Measurements from ENCODE around the gene GRK5. TPM values are rescaled to one million over a fixed set of nuclear protein-coding genes. Genes with fewer than 3 reads are reported as not detected.

GRK5 gene
- total RNA-seq, 1 experiment from 2014 or later = 4.5 TPM

- H3K4me3 ChIP-seq (ENCODE audit: low read length) = no peak overlapping the region
- no peaks in the 10 kb centered on the region for H3K79me2 ChIP-seq (ENCODE audit: low read length)
- H3K4me2 ChIP-seq (ENCODE audit: low read length) = no peak overlapping the region
- H3K9me3 ChIP-seq (ENCODE audit: low read length) = no peaks in the 10 kb centered on the region
- H3K27me3 ChIP-seq (ENCODE audit: low read length) = no peaks in the 10 kb centered on the region
- CTCF ChIA-PET = no interaction called here
- ATAC-seq (no peak), DNase-seq (no peak)
- H2AFZ ChIP-seq (ENCODE audit: low read length) = no peak overlapping the region
- no peak overlapping the region for H3K9ac ChIP-seq (ENCODE audit: low read length)
- no peaks in the 10 kb centered on the region for H3F3A ChIP-seq (ENCODE audit: low read length, unreplicated experiment)
- TF ChIP-seq EZH2phosphoT487 (IDR thresholded peaks at IDR 0.05; ENCODE audit: borderline replicate concordance, low read length) (no peak), EZH2 (IDR thresholded peaks at IDR 0.05; ENCODE audit: low read length, unreplicated experiment) (no peak)
- TF ChIP-seq, protein P1, sequence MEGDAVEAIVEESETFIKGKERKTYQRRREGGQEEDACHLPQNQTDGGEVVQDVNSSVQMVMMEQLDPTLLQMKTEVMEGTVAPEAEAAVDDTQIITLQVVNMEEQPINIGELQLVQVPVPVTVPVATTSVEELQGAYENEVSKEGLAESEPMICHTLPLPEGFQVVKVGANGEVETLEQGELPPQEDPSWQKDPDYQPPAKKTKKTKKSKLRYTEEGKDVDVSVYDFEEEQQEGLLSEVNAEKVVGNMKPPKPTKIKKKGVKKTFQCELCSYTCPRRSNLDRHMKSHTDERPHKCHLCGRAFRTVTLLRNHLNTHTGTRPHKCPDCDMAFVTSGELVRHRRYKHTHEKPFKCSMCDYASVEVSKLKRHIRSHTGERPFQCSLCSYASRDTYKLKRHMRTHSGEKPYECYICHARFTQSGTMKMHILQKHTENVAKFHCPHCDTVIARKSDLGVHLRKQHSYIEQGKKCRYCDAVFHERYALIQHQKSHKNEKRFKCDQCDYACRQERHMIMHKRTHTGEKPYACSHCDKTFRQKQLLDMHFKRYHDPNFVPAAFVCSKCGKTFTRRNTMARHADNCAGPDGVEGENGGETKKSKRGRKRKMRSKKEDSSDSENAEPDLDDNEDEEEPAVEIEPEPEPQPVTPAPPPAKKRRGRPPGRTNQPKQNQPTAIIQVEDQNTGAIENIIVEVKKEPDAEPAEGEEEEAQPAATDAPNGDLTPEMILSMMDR (conservative IDR thresholded peaks at IDR 0.05; ENCODE audit: low read depth, low read length) = no peak
- no peak overlapping the region for H3K27ac ChIP-seq (ENCODE audit: low read length)
- no TSS peak for BruUV-seq (replicated peaks)
- intact Hi-C loops (cut with micrococcal nuclease) = no loop called here
- no peaks in the 10 kb centered on the region for H3K36me3 ChIP-seq (ENCODE audit: low read depth, low read length)
- no peaks in the 10 kb centered on the region for H3K9me2 ChIP-seq (replicated peaks; ENCODE audit: low read length)
- H3K4me1 ChIP-seq (ENCODE audit: insufficient read depth, low read length) = no peaks in the 10 kb centered on the region; the same call in 1 of the 2 replicates
- POLR2A ChIA-PET (ENCODE audit: unreplicated experiment) = no interaction called here
- H4K20me1 ChIP-seq (ENCODE audit: low read length) = no peaks in the 10 kb centered on the region
These were observed 166.1 kb downstream of the GRK5 start for GRCh38 chr10:119373294-119374102.

DNA sequence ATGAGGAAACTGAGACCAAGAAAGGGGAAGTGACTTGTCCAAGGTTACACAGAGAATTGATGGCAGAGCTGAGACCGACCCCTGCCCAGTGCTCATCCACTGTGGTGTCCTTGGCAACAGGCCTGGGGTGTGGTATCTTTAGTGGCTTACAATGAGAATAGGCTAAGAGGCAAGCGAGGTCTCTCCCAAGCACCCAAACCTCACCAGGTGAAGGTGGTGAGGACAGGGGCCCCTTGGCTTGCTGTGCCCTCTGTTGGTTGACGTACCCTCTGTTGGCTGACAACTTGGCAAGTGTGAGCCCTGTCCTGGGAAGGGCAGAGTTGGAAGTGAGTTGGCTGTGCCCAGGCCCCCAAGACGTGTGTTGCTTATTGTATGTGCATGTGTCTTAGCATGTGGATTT is 166.9 kb downstream of the GRK5 start:
- Histone ChIP-seq H3F3A (ENCODE audit: low read length, unreplicated experiment) (no peaks in the 10 kb centered on the region), H3K27ac (ENCODE audit: low read length) (no peak overlapping the region), H2AFZ (ENCODE audit: low read length) (no peak overlapping the region), H3K9me3 (ENCODE audit: low read length) (no peaks in the 10 kb centered on the region), H3K4me2 (ENCODE audit: low read length) (no peak overlapping the region), H3K4me3 (ENCODE audit: low read length) (no peak overlapping the region), H3K36me3 (ENCODE audit: low read depth, low read length) (no peaks in the 10 kb centered on the region), H3K79me2 (ENCODE audit: low read length) (no peaks in the 10 kb centered on the region), H3K4me1 (ENCODE audit: insufficient read depth, low read length) (no peaks in the 10 kb centered on the region; the same call in 1 of the 2 replicates), H4K20me1 (ENCODE audit: low read length) (no peaks in the 10 kb centered on the region), H3K9ac (ENCODE audit: low read length) (no peak overlapping the region), H3K27me3 (ENCODE audit: low read length) (no peaks in the 10 kb centered on the region), H3K9me2 (replicated peaks; ENCODE audit: low read length) (no peaks in the 10 kb centered on the region)
- CTCF ChIA-PET = no interaction called here
- no TSS peak for BruUV-seq (replicated peaks)
- intact Hi-C loops (cut with micrococcal nuclease) = no loop called here
- POLR2A ChIA-PET (ENCODE audit: unreplicated experiment) = no interaction called here
- ATAC-seq (no peak), DNase-seq (no peak)
- TF ChIP-seq EZH2 (IDR thresholded peaks at IDR 0.05; ENCODE audit: low read length, unreplicated experiment) (no peak), EZH2phosphoT487 (IDR thresholded peaks at IDR 0.05; ENCODE audit: borderline replicate concordance, low read length) (no peak)
- TF ChIP-seq, protein P1 (conservative IDR thresholded peaks at IDR 0.05; ENCODE audit: low read depth, low read length) = no peak

DNA sequence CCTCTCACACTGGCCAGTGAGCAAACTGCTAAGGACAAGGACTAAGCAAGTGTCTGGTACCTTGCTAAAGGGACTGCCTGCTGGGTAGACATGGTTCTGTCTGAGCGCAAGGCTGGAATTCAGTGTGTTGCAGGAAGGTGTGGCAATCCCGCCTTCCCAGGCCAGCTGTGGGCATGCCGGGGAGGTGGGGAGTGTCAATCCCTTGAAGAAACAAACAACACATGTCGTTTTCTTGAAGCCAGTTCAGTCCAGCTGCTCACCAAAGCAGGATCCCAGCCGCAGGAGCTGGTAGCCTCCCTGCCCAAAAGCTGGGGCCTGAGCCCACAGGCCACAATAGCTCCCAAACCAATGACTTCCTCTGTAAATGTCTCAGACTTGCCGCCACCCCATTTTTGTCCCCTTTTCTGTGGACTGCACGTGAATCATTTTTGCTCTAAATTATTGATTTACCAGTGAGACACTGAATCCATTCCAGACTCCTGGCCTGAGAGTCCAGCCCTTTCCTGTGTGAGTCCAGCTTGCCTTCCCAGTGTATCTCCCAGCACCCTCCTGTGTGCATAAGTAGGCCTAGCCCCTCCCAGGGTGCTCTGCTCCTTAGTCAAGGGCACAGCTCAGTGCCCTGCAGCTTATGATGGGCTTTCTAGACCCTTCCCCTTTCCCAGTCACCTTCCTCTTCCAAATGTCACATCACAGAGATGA is 168.4 kb downstream of the GRK5 start:
- H2AFZ ChIP-seq (ENCODE audit: low read length) = no peak overlapping the region
- no peak for ATAC-seq
- no TSS peak for BruUV-seq (replicated peaks)
- no peak for DNase-seq
- ChIA-PET CTCF (no interaction called here), POLR2A (ENCODE audit: unreplicated experiment) (no interaction called here)
- H3K9ac ChIP-seq (ENCODE audit: low read length) = no peak overlapping the region
- H3K36me3 ChIP-seq (ENCODE audit: low read depth, low read length) = no peaks in the 10 kb centered on the region
- H3K4me3 ChIP-seq (ENCODE audit: low read length) = no peak overlapping the region
- no peaks in the 10 kb centered on the region; the same call in 1 of the 2 replicates for H3K4me1 ChIP-seq (ENCODE audit: insufficient read depth, low read length)
- H3K9me2 ChIP-seq (replicated peaks; ENCODE audit: low read length) = no peaks in the 10 kb centered on the region
- H4K20me1 ChIP-seq (ENCODE audit: low read length) = no peaks in the 10 kb centered on the region
- H3K79me2 ChIP-seq (ENCODE audit: low read length) = no peaks in the 10 kb centered on the region
- intact Hi-C loops (cut with micrococcal nuclease) = no loop called here
- no peak overlapping the region for H3K4me2 ChIP-seq (ENCODE audit: low read length)
- H3K9me3 ChIP-seq (ENCODE audit: low read length) = no peaks in the 10 kb centered on the region
- H3F3A ChIP-seq (ENCODE audit: low read length, unreplicated experiment) = no peaks in the 10 kb centered on the region
- TF ChIP-seq, protein P1 (conservative IDR thresholded peaks at IDR 0.05; ENCODE audit: low read depth, low read length) = no peak
- no peak for TF ChIP-seq EZH2phosphoT487 (IDR thresholded peaks at IDR 0.05; ENCODE audit: borderline replicate concordance, low read length)
- no peak for TF ChIP-seq EZH2 (IDR thresholded peaks at IDR 0.05; ENCODE audit: low read length, unreplicated experiment)
- no peaks in the 10 kb centered on the region for H3K27me3 ChIP-seq (ENCODE audit: low read length)
- no peak overlapping the region for H3K27ac ChIP-seq (ENCODE audit: low read length)
